Measurements from ENCODE around the gene LEMD2.

LEMD2 gene

DNA sequence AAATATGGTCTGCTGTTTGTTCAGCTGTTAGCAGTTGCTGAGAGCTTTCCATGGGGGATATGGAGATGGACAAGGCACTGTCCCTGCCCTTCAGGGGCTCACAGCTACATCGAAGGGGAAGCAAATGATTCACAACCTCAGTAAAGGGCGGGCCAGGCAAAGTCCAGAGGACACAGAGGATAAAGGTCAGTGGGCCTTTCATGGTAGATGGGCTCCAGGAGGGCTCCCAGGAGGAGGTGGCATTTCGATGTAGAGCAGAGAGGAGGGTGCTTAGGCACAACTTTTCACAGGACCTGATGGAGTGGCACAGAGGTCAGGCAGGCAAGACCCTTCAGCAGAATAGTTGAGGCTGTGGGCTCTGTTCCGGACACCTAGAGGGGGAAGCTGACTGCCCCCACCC, 30.1 kb upstream of the LEMD2 start:
- DNase-seq = no peak

GRCh38 chr6:33818293-33818692, 29.4 kb upstream of the LEMD2 start:
- DNase-seq = no peak

- no peak for DNase-seq
Measured at GRCh38 chr6:33817489-33817888, 28.6 kb upstream of the LEMD2 start.

DNA sequence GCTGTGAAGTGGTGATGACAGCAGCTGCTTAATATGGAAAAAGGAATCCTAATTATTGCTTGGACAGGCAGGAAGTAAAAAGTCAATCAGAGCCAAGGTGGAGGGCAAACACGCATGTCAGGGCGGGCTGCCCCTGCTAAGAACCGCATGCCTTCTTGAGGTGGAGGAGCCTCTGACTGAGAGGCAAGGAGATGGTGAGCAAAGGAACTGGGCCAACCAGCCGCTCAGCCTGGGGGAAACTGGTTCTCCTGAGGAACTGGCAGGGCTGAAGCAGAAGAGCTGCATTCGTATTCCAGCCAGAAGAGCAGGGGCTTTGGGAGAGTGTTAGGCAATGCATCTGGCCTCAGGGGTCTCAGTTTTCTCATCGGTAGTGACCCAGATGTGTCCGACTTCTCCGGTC, 28.0 kb upstream of the LEMD2 start:
- no peak for DNase-seq

DNA sequence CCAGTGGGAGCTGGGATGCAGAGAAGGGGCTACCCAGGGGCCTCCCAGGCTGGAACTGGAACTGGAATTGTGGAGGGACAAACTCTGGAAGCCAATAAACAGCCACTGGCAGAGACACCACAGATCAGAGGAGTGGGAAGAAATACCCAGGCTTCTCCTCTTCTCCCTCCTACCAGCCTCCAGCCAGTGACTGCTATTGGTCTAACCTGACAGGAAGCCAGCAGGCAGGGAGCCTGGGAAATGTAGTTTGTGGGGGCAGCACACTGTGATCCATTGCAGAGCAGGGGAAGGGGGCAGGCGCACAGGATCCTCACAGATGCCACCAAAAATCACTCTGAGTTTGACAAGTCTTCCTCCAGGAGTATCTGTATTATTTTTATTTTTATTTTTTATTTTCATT, 26.9 kb upstream of the LEMD2 start:
- no peak for DNase-seq

- DNase-seq = no peak
Measured at GRCh38 chr6:33813990-33814985, 25.4 kb upstream of the LEMD2 start.

DNA sequence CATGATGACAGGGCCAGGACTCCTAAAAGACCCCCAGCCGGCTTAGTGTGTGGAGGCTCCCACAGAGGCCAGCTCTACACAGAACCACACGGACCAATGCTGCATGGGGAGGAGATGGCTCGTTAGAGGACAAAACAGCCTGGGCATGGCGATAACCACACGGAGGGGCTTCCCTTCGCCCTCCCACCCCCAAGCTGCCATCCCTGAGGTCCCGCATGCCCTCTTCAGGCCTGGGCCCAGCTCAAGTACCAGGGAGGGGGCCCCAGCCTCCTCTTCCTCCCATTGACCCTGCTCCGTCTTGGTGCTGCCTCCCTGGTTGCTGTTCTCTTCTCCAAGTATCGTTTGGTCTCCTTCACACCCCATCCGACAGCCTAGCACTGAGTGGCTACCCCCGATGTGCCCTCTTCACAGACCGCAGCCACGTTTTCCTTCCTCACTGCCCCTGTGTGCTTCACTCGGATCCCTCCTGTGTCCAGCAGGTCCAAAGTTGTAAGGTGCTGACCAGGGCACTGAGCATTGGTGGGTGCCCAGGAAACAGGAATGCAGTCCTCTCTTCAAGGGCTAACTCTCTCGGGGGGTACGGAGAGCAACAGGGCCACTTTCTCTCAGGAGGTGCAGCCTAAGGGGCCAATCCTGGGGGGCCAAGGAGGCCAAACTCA, 24.4 kb upstream of the LEMD2 start:
- DNase-seq = no peak

GRCh38 chr6:33812669-33813068, 23.7 kb upstream of the LEMD2 start:
- DNase-seq = peak in 2 of 5 donors; percentile 17 to 26

DNA sequence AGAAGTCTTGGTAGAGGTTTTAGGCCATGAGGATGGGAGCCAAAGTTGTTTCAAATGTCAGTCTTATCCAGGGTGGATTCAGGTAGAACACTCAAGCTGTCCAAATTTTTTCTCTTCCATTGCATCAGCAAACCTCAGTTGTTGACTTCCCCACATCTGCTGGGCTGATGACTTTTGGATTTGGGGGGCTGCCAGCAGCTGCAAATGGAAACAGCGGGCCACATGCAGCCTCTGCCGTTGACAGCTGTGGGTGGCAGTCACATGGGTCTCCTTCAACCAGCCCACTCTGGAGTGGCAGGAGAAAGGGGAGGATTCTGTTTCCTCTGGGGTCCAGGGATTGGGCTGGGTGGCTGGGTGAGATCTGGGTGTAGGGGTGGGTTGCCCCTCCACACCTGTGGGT, 20.7 kb upstream of the LEMD2 start:
- DNase-seq = no peak

DNA sequence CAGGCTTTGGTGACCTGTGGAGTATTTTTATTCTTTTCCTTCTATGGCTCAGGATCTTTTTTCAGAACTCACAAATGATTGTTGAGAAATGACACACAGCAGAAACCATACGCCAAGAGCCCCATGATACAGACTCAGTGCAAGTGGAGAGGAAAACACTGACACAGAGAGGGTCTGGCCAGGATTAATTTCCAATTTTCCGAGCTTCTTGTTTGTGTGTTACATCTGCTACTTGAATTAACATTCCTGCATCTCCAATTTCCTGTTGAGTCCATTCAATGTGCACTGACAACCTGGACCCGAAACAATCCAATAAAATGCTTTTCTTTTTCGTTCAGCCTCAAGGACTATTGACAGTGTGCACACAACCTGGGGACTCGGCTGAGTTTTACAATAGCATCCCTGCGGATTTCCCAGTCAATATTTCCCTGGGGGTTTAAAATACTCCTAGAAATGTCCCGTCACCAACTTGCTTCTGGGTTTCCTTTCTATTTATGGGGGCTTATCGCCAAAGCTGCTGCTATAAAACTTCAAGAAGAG, 19.8 kb upstream of the LEMD2 start:
- DNase-seq = no peak

DNA sequence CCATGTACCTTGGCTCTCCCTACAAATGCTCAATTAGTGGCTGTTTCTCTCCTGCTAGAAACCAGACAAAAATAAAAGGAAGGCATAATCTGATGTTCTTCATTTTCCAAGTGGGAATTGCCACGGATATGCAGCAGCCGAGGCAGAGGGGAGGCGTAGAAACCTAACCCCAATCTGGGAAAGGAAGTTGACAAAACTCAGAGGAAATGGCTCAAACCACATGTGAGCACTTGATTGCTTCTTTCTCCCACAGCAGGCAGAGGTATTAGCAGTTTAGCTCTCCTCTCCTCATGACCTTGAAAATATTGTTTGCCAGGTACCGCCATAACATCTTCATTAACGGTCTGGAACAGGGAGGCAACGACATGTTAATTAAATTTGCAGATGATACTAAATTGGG, 18.7 kb upstream of the LEMD2 start:
- DNase-seq = peak in 1 of 5 donors; percentile 22

DNA sequence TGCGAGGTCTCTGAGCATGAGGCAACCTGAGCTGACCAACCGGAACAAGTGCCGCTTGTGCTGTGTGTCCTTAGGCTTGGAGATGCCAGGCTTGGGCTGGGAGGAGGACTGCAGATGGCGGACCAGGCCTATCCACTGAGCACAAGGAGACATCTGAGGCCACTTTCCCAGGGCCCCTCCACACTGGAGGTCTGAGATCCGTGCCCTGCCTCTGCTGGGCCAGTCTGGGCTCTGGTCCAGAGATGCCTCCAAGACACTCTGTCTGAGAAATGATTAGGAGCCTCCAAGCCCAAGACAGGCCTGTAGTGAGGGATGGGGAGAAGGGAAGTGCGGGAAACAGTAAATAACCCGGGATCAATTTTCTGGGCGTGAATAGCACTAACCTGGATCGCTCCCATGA, 17.9 kb upstream of the LEMD2 start:
- no peak for DNase-seq

DNA sequence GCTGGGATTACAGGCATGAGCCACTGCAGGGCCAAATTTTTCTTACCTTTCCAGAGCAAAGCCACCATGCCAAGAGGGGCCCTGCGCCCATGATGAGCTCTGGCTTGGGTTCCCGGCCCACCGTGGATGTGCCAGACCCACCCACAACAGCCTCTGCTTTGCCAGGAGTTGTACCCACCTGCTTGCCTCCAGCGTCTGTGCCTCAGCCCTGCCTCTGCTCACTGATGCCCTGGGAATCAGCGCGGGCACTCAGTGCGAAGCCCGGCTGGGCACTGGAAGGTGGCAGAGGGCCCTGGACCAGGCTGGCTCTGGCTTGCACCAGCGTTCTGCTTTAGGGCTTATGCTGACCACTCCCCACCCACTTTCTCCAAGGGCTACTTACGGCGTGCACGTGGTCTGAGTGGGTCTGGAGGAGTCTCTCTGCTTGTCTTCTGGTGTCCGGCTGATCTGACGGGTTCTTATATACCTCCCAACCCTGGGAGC, 14.7 kb upstream of the LEMD2 start, which contains the start of gene MLN:
MLN (minus strand) TSS at position 433 of the 483 bp plus-strand sequence. CDS start 2,840 bp downstream, outside the sequence.
- DNase-seq = no peak

- no peak for DNase-seq
Measured at GRCh38 chr6:33802186-33802958, 13.4 kb upstream of the LEMD2 start.

- DNase-seq = no peak
Measured at GRCh38 chr6:33801611-33802010, 12.7 kb upstream of the LEMD2 start.

GRCh38 chr6:33800248-33800969, 11.5 kb upstream of the LEMD2 start:
- no peak for DNase-seq

DNA sequence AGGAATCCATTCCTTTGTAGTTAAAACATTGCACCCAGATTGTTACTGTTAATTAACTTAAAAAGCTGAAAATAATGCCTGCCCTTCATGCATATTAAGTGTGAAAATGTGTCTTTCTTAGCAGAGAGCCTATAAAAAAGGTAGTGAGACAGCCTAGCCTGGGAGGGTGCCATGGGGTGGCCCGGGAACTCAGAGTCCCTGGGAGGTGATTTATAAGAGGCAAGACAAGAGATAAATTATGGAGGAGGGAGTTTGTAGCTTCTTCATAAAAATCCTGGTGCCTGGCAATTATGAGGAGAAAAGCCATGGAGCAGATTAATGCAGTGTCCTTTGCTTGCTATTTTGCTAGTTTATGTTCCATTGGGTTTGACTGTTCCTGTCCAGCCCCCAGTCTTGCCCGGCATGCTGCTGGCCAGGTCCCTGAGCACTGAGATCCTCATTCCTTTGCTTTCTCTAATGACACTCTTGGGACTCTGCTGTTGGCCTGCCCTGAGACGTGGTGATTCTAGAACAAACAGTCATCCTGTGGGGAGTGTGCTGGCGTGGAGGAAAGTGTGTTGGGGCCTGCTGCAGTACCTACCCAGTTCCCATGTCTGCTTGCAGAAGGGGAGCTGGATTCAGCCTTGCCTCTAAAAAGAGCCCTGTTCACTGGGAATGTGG, 10.7 kb upstream of the LEMD2 start:
- DNase-seq = no peak

GRCh38 chr6:33798343-33798848, 9.5 kb upstream of the LEMD2 start:
- DNase-seq = no peak

- DNase-seq = no peak
Measured at GRCh38 chr6:33797626-33798342, 8.9 kb upstream of the LEMD2 start.

DNA sequence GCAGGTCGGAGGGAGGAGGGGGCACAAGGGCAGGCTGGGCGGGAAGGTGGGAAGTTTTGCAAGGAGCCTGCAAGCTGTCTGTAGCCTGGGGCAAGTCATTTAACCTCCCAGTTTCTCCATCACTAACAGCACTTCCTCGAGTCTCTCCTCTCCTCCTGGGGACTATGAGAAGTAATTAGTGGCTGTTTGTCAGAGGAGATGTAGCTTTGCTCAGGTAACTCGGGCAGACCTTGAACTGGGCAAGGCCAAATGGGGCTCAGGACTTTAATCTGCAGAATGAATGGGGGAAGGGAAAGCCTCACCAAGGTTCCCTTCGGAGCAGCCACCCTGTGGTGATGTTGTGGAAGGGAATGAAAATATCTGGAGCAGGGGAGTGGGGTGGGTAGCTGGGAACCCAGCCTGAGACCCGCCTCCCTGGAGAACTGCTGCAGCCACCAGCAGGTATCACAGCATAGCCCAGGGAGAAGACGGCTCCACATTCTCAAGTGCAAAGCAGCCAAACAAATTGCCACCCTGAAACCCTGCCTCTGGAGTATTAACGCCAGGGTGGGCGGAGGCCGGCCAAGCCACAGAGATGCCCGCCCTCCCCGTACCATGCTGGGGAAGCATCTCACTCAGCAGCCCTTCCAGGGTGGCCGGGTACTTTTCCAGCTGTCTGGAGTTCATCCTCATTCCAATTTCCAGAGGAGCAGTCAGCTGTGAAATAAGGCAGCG, 6.1 kb upstream of the LEMD2 start:
- DNase-seq = no peak

Data from T-helper 1 cell (primary cell).